Coronary artery (tissue), 2 donors: ENCODE data around the gene CCDC146.

Source experiments
- DNase-seq: peaks from one replicate; pipeline ENCODE4 v3.0.0-alpha.2; 2017; ENCODE audit warnings: low spot score
- H3K27ac ChIP-seq, 2 donors: fragments of 200-600 bp; sonication (generic); one replicate each; pipeline ENCODE4 v1.5.1; 2016 to 2019
- H3K4me3 ChIP-seq: fragments of 200-600 bp; sonication (generic); 2 replicates; pipeline ENCODE4 v1.5.1; 2016; ENCODE audit warnings: mild to moderate bottlenecking, moderate library complexity
- CTCF ChIP-seq: fragments of 200-600 bp; sonication (generic); IDR thresholded peaks from one replicate; pipeline ENCODE4 v1.5.1; 2019; ENCODE audit warnings: antibody characterized with exemption

The CCDC146 gene

GRCh38 chr7:77295549-77295948 lies 173.1 kb downstream of the CCDC146 start:
- TF ChIP-seq CTCF = no peak
- no peak for DNase-seq

GRCh38 chr7:77306231-77307067 lies 184.0 kb downstream of the CCDC146 start:
- no peak for DNase-seq
- no peak for TF ChIP-seq CTCF
- Histone ChIP-seq H3K27ac (no peak overlapping the region), H3K4me3 (no peak overlapping the region)

More at GRCh38 chr7:77295549-77295948, 173.1 kb downstream of the CCDC146 start:
- H3K4me3 ChIP-seq = no peak overlapping the region
- no peak overlapping the region for H3K27ac ChIP-seq

DNA sequence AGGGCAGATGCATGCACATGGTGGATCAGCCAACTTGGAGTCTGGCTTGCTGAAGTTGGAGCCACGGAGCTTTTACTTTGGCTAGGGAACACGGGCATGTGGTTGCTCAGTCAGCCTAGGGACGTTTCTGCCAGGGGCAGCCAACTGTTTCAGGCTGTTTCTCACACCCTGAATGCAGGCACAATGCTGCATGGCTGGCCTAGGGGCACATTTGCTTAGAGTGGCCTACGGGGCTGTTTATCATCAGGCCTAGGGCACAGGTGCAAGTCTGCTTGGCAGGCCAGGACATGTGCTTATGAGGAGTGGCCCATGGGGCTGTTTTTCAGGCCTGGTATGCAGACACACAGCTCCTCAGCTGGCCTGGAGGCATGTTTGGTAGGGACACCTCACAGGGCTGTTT lies 186.4 kb downstream of the CCDC146 start:
- no peak for DNase-seq
- no peak overlapping the region for H3K4me3 ChIP-seq
- TF ChIP-seq CTCF = no peak
- H3K27ac ChIP-seq = peak overlapping the region in 1 of 2 donors; percentile 58

- no peak overlapping the region for H3K4me3 ChIP-seq
- H3K27ac ChIP-seq = no peak overlapping the region
- no peak for DNase-seq
- TF ChIP-seq CTCF = no peak
These were observed 187.4 kb downstream of the CCDC146 start for GRCh38 chr7:77309714-77310220.

DNA sequence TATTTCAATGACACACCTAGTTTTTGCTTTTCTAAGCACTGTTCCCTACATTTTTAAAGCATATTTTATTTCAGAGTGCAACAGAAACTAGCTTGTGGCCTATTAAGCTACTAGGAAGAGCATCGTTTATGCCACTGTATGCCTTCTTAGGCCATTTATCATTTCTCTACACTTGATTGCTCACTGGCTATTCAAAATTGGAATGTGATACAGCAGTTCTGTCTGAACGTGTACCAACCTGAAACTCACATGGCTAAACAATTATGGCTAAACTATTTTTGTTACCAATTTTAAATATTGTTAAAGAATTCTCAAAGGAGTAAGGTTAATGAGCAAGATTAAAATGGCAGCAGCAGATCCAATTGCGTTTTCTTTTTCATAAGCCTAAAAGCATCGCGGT lies 188.6 kb downstream of the CCDC146 start:
- H3K27ac ChIP-seq = no peak overlapping the region

DNA sequence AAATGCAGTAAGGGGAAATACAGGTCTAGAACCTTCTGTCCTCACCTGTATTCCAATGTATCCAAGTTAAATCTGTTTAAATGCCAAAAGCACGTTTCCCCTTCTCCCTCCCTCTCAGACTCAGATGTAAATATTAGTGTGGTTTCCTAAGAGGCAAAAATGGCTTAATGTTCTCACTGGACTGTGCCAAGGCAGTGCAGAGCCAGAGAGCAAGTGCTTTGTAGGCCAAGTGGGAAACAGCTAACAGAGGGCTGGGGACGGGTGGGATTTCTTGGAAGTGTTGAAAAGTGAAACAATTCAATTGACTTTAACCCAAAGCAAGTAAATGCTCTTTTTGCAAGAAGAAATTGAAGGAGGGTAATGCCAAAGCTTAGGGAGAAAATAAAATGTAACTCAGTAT lies 190.7 kb downstream of the CCDC146 start:
- Histone ChIP-seq H3K4me3 (no peak overlapping the region), H3K27ac (peak overlapping the region in 1 of 2 donors; percentile 12)
- TF ChIP-seq CTCF = no peak
- DNase-seq = no peak

More for the DNA sequence above, 188.6 kb downstream of the CCDC146 start:
- H3K4me3 ChIP-seq = no peak overlapping the region
- no peak for DNase-seq
- TF ChIP-seq CTCF = no peak
